ENCODE results near the gene TRPM4. TPM values are rescaled to one million over a fixed set of nuclear protein-coding genes. Genes with fewer than 3 reads are reported as not detected.
A peak's percentile ranks its signal among the peaks of the same experiment; 100 is the strongest.

TRPM4 gene
- total and polyA plus RNA-seq, 10 donors: 3.3 to 28.7 (median 11.9) TPM

DNA sequence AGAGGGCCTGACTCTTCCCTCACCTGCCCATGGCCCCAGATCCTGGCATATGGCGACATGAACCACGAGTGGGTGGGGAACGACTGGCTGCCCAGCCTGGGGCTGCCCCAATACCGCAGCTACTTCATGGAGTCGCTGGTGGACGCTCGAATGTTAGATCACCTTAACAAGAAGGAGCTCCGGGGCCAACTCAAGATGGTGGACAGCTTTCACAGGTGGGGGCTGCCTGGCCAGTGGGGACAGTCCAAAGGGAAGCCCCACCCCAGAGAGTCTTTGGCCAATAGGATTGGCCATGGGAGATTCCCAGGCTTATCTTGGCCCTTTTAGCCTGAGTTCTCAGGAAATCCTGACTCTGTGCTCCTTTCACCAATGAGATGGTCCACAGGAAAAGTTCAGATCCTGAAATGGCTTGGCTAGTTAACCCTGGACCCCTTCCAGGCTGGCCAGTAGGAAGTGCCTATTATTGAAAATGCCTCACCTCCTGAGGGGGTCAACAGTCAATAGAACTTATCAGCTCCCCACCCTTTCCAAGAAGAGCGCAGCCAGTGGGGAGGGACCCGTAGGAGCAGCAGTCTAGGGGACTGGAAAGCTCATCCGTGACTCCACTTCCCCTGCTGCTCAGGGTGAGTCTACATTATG is 9.4 kb upstream of the TRPM4 start:
- H3K27ac ChIP-seq: peak overlapping the region in 6 of 8 donors; percentile 11 to 76 (median 65)
- H3K27me3 ChIP-seq (replicated peaks in 1 of 7): peaks cover 0 to 100% (median 34%) of the 10 kb centered on the region in 7 donors
- DNase-seq: no peak
- peak overlapping the region in 6 of 8 donors; percentile 14 to 75 (median 58) for H3K4me3 ChIP-seq
- H3K36me3 ChIP-seq: no peaks in the 10 kb centered on the region
- WGBS, 5 donors: 58 to 74% (median 71%) methylated on average over 11 of the region's 11 CpGs
- peaks cover 16 to 59% (median 52%) of the 10 kb centered on the region in 6 donors for H3K4me1 ChIP-seq
- intact Hi-C loops (cut with DNase I; ENCODE audit: low total_unique reads): loop anchor here (10.0 kb wide), 1 partner anchor 53 kb away; no protein-coding TSS in a partner anchor
- TF ChIP-seq POLR2A (IDR thresholded peaks at IDR 0.05) (no peak), POLR2AphosphoS5 (IDR thresholded peaks at IDR 0.05) (peak in 2 of 3 donors; percentile 19 to 41), CTCF (IDR thresholded peaks at IDR 0.05 in 8 of 11, conservative IDR thresholded peaks at IDR 0.05 in 3 of 11) (no peak)
- H3K9me3 ChIP-seq: peaks cover 0 to 6% (median 0%) of the 10 kb centered on the region in 8 donors

DNA sequence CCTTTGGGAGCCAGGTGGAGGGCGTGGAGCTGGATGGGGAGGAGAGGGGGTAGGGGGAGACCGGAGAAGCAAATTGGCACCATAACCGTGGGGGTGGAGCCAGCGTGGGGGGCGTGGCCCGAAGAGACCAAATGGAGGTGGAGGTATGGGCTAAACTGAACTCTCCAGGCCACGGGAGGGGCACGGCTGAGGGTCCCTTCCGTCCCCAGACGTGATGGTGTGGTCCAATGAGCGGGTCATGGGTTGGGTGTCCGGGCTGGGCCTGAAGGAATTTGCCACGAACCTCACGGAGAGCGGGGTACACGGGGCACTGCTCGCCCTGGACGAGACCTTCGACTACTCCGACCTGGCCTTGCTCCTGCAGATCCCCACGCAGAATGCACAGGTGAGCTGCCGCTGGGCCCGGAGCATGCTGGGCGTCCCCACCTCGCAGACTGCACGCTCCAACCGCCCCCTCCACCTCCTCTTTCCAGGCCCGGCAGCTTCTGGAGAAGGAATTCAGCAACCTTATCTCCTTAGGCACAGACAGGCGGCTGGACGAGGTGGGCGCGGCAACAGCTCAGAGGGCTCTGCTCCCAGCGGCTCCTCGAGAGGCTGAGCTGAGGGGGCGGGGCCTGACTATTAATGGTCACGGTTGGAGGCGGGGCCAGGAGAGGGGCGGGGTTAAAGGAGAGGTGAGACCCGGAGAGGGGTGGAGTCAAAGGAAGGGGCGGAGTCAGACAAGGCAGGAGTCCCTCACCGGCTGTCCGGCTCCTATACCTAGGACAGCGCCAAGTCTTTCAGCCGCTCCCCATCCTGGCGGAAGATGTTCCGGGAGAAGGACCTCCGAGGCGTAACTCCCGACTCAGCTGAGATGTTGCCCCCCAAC is 8.6 kb upstream of the TRPM4 start:
- WGBS, 5 donors: 4 to 8% (median 5%) methylated on average over 34 to 49 of the region's 49 CpGs
- DNase-seq: peak; percentile 90
- H3K27me3 ChIP-seq (replicated peaks in 1 of 7): peaks cover 0 to 94% (median 34%) of the 10 kb centered on the region in 7 donors
- peak overlapping the region; percentile 44 to 75 (median 60) for H3K4me3 ChIP-seq
- H3K36me3 ChIP-seq: no peaks in the 10 kb centered on the region
- TF ChIP-seq POLR2A (IDR thresholded peaks at IDR 0.05): no peak
- peak in 2 of 3 donors; percentile 72 to 75 for TF ChIP-seq POLR2AphosphoS5 (IDR thresholded peaks at IDR 0.05)
- peak overlapping the region in 7 of 8 donors; percentile 60 to 76 (median 70) for H3K27ac ChIP-seq
- intact Hi-C loops (cut with DNase I; ENCODE audit: low total_unique reads): loop anchor here (10.0 kb wide), 1 partner anchor 54 kb away; no protein-coding TSS in a partner anchor
- H3K9me3 ChIP-seq: peaks cover 0 to 6% (median 0%) of the 10 kb centered on the region in 8 donors
- peaks cover 16 to 57% (median 50%) of the 10 kb centered on the region in 6 donors for H3K4me1 ChIP-seq

GRCh38 chr19:49149652-49150105 is 7.9 kb upstream of the TRPM4 start:
- TF ChIP-seq POLR2A (IDR thresholded peaks at IDR 0.05) (no peak), POLR2AphosphoS5 (IDR thresholded peaks at IDR 0.05) (peak in 1 of 3 donors; percentile 6)
- Histone ChIP-seq H3K36me3 (no peaks in the 10 kb centered on the region), H3K27ac (peak overlapping the region in 7 of 8 donors; percentile 60 to 76 (median 70)), H3K4me1 (peaks cover 16 to 57% (median 50%) of the 10 kb centered on the region in 6 donors), H3K4me3 (peak overlapping the region; percentile 44 to 75 (median 60)), H3K27me3 (replicated peaks in 1 of 7) (peaks cover 0 to 87% (median 34%) of the 10 kb centered on the region in 7 donors), H3K9me3 (peaks cover 0 to 6% (median 0%) of the 10 kb centered on the region in 8 donors)
- WGBS, 5 donors: 1 to 2% (median 2%) methylated on average over 19 to 23 of the region's 23 CpGs
- intact Hi-C loops (cut with DNase I; ENCODE audit: low total_unique reads): loop anchor here (10.0 kb wide), 1 partner anchor 55 kb away; no protein-coding TSS in a partner anchor
- no peak for DNase-seq

DNA sequence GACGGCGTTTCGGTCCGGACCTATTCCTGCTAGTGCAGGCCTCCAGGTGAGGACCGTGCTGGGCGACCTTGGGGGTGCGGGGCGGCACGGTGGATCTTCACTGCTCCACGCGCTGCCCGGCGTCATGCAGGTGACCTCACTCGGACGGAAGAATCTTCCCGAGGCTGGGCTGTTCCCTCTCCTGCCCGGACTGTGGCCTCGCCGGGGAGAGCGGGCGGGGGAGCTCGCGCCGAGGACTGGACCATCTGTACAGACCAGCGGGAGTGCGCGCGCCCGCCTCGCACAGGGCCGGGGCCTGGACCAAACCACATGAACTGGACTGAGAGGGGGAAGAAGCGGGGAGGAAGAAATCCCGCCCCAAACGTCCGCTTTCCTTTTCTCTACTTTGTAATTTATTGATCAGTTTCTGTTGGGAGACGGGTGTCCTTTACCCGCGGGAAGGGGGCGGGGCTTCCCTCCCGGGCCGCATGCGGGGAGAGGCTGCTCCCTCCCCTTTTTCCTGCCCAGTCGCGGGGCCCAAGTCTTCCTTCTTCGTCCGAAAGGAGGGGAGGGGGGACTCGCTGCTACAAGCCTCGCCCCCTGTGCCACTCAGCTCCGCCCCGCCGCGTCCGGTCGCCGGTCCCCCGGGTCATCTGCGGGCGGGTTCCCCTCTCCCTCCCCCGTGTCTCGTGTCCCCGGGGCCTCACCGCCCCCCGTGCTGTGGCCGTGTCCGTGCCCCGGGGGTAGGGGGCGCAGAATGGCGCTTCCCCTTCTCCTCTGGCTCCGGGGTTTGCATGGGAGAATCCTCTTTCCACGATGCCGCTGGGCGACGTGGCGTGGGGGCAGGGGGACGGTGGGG is 7.3 kb upstream of the TRPM4 start:
- peaks cover 16 to 61% (median 50%) of the 10 kb centered on the region in 6 donors for H3K4me1 ChIP-seq
- 0 to 2% (median 1%) methylated on average over 32 to 74 of the region's 75 CpGs for WGBS, 5 donors
- peak overlapping the region; percentile 44 to 75 (median 60) for H3K4me3 ChIP-seq
- peaks cover 0 to 81% (median 34%) of the 10 kb centered on the region in 7 donors for H3K27me3 ChIP-seq (replicated peaks in 1 of 7)
- TF ChIP-seq POLR2AphosphoS5 (IDR thresholded peaks at IDR 0.05) (peak in 2 of 3 donors; percentile 50 to 64), POLR2A (IDR thresholded peaks at IDR 0.05) (no peak), CTCF (IDR thresholded peaks at IDR 0.05 in 8 of 11, conservative IDR thresholded peaks at IDR 0.05 in 3 of 11) (peak in 1 of 11 experiments; percentile 9)
- intact Hi-C loops (cut with DNase I; ENCODE audit: low total_unique reads): no loop called here
- peaks cover 0 to 6% (median 0%) of the 10 kb centered on the region in 8 donors for H3K9me3 ChIP-seq
- H3K36me3 ChIP-seq: no peaks in the 10 kb centered on the region
- H3K27ac ChIP-seq: peak overlapping the region in 7 of 8 donors; percentile 60 to 76 (median 70)
- peak; percentile 88 for DNase-seq
